ENCODE results near the gene SLC25A21. TPM values are rescaled to one million over a fixed set of nuclear protein-coding genes. Genes with fewer than 3 reads are reported as not detected.
"Not testable (repeated sequence)": the region's sequence is repeated elsewhere in the genome, so short reads cannot be mapped to it uniquely, and the experiment has no call there.

Gene SLC25A21
- total and polyA plus RNA-seq, 7 donors = 0.07 to 0.37 (median 0.18) TPM; not detected in 1

DNA sequence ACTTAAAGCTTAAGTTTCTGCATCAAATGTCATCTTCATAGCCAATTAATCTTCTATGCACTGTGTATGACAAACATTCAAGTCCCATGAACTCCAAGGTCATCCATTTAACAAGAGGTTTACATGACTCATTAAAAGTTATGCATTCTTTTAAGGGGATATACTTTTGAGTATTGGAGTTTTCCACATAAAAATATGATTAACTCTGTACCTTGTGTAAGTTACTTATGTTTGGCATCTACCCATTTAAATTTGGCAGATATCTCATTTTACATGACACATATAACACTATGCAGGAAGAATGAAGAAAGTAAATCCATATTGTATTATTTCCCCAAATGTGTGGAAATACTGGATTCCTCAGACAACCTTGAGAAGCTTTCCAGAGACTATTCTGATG lies 270.5 kb downstream of the SLC25A21 start:
- no peaks in the 10 kb centered on the region for H3K27me3 ChIP-seq (ENCODE audit: insufficient read depth in 3 of 3, low read length in 2 of 3)
- DNase-seq = no peak
- H3K27ac ChIP-seq = no peak overlapping the region
- TF ChIP-seq CTCF (IDR thresholded peaks at IDR 0.05) = no peak
- H3K4me1 ChIP-seq = no peaks in the 10 kb centered on the region
- no peak for ATAC-seq
- intact Hi-C loops (cut with DNase I) = no loop called here
- H3K9me3 ChIP-seq = no peaks in the 10 kb centered on the region
- H3K4me3 ChIP-seq = no peak overlapping the region
- no peaks in the 10 kb centered on the region for H3K36me3 ChIP-seq (ENCODE audit: insufficient read depth in 1 of 2, low read depth in 1 of 2)

DNA sequence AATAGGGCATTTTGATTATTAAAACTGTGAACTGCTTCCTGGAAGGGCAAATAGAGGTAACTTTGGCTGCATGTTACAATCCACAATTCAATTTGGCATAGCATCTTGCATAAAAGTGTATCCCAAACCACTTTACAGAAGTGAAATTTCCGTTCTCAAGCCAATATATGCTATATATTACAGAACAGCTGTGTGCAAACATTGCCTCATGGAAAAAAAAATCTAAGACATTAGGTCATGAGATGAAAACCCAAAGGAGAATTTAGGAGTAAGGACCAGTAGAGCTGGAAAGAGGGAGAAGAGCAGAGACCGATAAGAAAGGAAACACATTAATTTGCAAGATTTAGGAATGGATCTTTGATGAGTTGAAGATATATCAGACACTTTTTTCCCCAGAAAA lies 271.6 kb downstream of the SLC25A21 start:
- Histone ChIP-seq H3K36me3 (ENCODE audit: insufficient read depth in 1 of 2, low read depth in 1 of 2) (no peaks in the 10 kb centered on the region), H3K27ac (no peak overlapping the region), H3K27me3 (ENCODE audit: insufficient read depth in 3 of 3, low read length in 2 of 3) (no peaks in the 10 kb centered on the region), H3K9me3 (no peaks in the 10 kb centered on the region), H3K4me3 (no peak overlapping the region), H3K4me1 (no peaks in the 10 kb centered on the region)
- DNase-seq (no peak), ATAC-seq (no peak)
- WGBS, 3 donors = 42 to 57% (median 52%) methylated on average over 2 of the region's 2 CpGs
- intact Hi-C loops (cut with DNase I) = no loop called here
- no peak for TF ChIP-seq CTCF (IDR thresholded peaks at IDR 0.05)

DNA sequence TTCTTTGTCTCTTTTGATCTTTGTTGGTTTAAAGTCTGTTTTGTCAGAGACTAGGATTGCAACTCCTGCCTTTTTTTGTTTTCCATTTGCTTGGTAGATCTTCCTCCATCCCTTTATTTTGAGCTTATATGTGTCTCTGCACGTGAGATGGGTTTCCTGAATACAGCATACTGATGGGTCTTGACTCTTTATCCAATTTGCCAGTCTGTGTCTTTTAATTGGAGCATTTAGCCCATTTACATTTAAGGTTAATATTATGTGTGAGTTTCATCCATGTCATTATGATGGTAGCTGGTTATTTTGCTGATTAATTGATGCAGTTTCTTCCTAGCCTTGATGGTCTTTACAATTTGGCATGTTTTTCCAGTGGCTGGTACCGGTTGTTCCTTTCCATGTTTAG lies 276.1 kb downstream of the SLC25A21 start:
- H3K27ac ChIP-seq; H3K4me1 ChIP-seq; intact Hi-C loops (cut with DNase I); H3K36me3 ChIP-seq (ENCODE audit: insufficient read depth in 1 of 2, low read depth in 1 of 2); DNase-seq; ATAC-seq; H3K27me3 ChIP-seq (ENCODE audit: insufficient read depth in 3 of 3, low read length in 2 of 3); H3K9me3 ChIP-seq; H3K4me3 ChIP-seq: not testable (repeated sequence)
- 73 to 86% (median 79%) methylated on average over 2 of the region's 2 CpGs for WGBS, 3 donors

DNA sequence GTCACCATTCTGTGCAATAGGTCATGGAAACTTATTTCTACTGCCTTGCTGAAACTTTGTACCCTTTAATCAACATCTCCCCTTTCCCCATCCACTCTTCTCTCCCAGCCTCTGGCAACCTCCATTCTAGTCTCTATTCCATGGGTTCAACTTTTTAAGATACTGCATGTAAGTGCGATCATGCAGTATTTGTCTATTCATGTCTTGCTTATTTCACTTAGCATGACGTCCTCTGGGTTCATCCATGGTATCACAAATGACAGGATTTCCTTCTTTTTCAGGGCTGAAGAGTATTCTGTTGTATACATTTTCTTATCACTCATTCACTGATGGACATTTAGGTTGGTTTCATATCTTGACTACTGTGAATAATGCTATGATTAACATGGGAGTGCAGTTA lies 288.4 kb downstream of the SLC25A21 start:
- DNase-seq (no peak), ATAC-seq (no peak)
- H3K27me3 ChIP-seq (ENCODE audit: insufficient read depth in 3 of 3, low read length in 2 of 3) = no peaks in the 10 kb centered on the region
- H3K4me3 ChIP-seq = no peak overlapping the region
- H3K27ac ChIP-seq = no peak overlapping the region
- H3K36me3 ChIP-seq (ENCODE audit: insufficient read depth in 1 of 2, low read depth in 1 of 2) = no peaks in the 10 kb centered on the region
- 85 to 88% (median 87%) methylated on average over 2 of the region's 2 CpGs for WGBS, 3 donors
- H3K4me1 ChIP-seq = no peaks in the 10 kb centered on the region
- TF ChIP-seq CTCF (IDR thresholded peaks at IDR 0.05) = no peak
- intact Hi-C loops (cut with DNase I) = no loop called here
- no peaks in the 10 kb centered on the region for H3K9me3 ChIP-seq

DNA sequence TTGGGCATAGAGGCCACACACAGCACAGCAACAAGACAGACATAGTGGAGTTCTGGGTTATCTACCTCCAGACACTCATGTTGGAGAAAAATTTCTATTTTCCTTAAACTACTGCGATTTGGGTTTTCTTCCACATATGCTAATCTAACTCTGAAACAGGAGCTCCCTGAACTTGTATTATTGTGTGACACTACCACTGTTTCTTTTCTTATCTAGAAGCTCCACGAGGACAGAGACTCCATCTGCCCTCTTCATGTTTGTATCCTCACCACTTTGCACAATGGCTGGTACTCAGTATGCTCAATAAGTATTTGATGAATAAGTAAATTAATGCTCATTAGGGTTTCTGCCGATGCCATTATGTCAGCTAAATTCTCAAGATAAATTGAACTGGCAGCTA lies 292.1 kb downstream of the SLC25A21 start:
- Histone ChIP-seq H3K36me3 (ENCODE audit: insufficient read depth in 1 of 2, low read depth in 1 of 2) (no peaks in the 10 kb centered on the region), H3K9me3 (no peaks in the 10 kb centered on the region), H3K27ac (no peak overlapping the region), H3K4me3 (no peak overlapping the region), H3K27me3 (ENCODE audit: insufficient read depth in 3 of 3, low read length in 2 of 3) (no peaks in the 10 kb centered on the region), H3K4me1 (no peaks in the 10 kb centered on the region)
- intact Hi-C loops (cut with DNase I) = no loop called here
- no peak for DNase-seq
- WGBS, 3 donors = 56 to 70% (median 56%) methylated on average over 3 of the region's 3 CpGs
- ATAC-seq = no peak
- no peak for TF ChIP-seq CTCF (IDR thresholded peaks at IDR 0.05)

All from psoas muscle (tissue), 8 donors.